ENCODE data around the gene CCT4.
A peak's percentile ranks its signal among the peaks of the same experiment; 100 is the strongest.
"Not testable (repeated sequence)": the region's sequence is repeated elsewhere in the genome, so short reads cannot be mapped to it uniquely, and the experiment has no call there.

The CCT4 gene

GRCh38 chr2:61879351-61879750, 9.1 kb downstream of the CCT4 start:
- H3K4me3 ChIP-seq (ENCODE audit: low read depth, low read length): not testable (repeated sequence)

GRCh38 chr2:61878761-61879160, 9.7 kb downstream of the CCT4 start:
- no peak overlapping the region for H3K4me3 ChIP-seq (ENCODE audit: low read depth, low read length)

GRCh38 chr2:61877571-61878245, 10.7 kb downstream of the CCT4 start:
- no peak overlapping the region for H3K4me3 ChIP-seq (ENCODE audit: low read depth, low read length)

- H3K4me3 ChIP-seq (ENCODE audit: low read depth, low read length): no peak overlapping the region
Observed at GRCh38 chr2:61876400-61876799, 12.1 kb downstream of the CCT4 start.

- H3K4me3 ChIP-seq (ENCODE audit: low read depth, low read length): not testable (repeated sequence)
Observed at GRCh38 chr2:61866482-61867089, 21.9 kb downstream of the CCT4 start.

GRCh38 chr2:61862085-61862484, 26.4 kb downstream of the CCT4 start:
- no peak overlapping the region for H3K4me3 ChIP-seq (ENCODE audit: low read depth, low read length)

- H3K4me3 ChIP-seq (ENCODE audit: low read depth, low read length): no peak overlapping the region
Observed at GRCh38 chr2:61857224-61857623, 31.2 kb downstream of the CCT4 start.

- H3K4me3 ChIP-seq (ENCODE audit: low read depth, low read length): peak overlapping the region; percentile 85
Observed at GRCh38 chr2:61855318-61855613, 33.2 kb downstream of the CCT4 start.

- H3K4me3 ChIP-seq (ENCODE audit: low read depth, low read length): peak overlapping the region; percentile 85
Observed at GRCh38 chr2:61854564-61855317, 33.7 kb downstream of the CCT4 start.

- H3K4me3 ChIP-seq (ENCODE audit: low read depth, low read length): peak within 1 kb of the TSS; percentile 85
Observed at GRCh38 chr2:61853847-61854563, 34.5 kb downstream of the CCT4 start, which contains the start of gene FAM161A. TSS of gene FAM161A (minus strand) at chr2:61854060. CDS start at chr2:61854041, 19 bp downstream.

- H3K4me3 ChIP-seq (ENCODE audit: low read depth, low read length): peak overlapping the region; percentile 85
Observed at GRCh38 chr2:61853086-61853846, 35.2 kb downstream of the CCT4 start.

GRCh38 chr2:61851270-61851669, 37.2 kb downstream of the CCT4 start:
- H3K4me3 ChIP-seq (ENCODE audit: low read depth, low read length): not testable (repeated sequence)

GRCh38 chr2:61845320-61845719, 43.1 kb downstream of the CCT4 start:
- no peak overlapping the region for H3K4me3 ChIP-seq (ENCODE audit: low read depth, low read length)

GRCh38 chr2:61841286-61841685, 47.2 kb downstream of the CCT4 start:
- H3K4me3 ChIP-seq (ENCODE audit: low read depth, low read length): no peak overlapping the region

GRCh38 chr2:61834893-61835292, 53.6 kb downstream of the CCT4 start:
- no peak overlapping the region for H3K4me3 ChIP-seq (ENCODE audit: low read depth, low read length)

GRCh38 chr2:61833971-61834370, 54.5 kb downstream of the CCT4 start:
- no peak overlapping the region for H3K4me3 ChIP-seq (ENCODE audit: low read depth, low read length)

GRCh38 chr2:61832183-61832841, 56.1 kb downstream of the CCT4 start:
- H3K4me3 ChIP-seq (ENCODE audit: low read depth, low read length): no peak overlapping the region

GRCh38 chr2:61822255-61822654, 66.2 kb downstream of the CCT4 start:
- H3K4me3 ChIP-seq (ENCODE audit: low read depth, low read length): no peak overlapping the region
